Measurements from ENCODE around the gene COBL. TPM values are rescaled to one million over a fixed set of nuclear protein-coding genes. Genes with fewer than 3 reads are reported as not detected.

Gene COBL
- total RNA-seq, 2 donors from 2014 or later: not detected

DNA sequence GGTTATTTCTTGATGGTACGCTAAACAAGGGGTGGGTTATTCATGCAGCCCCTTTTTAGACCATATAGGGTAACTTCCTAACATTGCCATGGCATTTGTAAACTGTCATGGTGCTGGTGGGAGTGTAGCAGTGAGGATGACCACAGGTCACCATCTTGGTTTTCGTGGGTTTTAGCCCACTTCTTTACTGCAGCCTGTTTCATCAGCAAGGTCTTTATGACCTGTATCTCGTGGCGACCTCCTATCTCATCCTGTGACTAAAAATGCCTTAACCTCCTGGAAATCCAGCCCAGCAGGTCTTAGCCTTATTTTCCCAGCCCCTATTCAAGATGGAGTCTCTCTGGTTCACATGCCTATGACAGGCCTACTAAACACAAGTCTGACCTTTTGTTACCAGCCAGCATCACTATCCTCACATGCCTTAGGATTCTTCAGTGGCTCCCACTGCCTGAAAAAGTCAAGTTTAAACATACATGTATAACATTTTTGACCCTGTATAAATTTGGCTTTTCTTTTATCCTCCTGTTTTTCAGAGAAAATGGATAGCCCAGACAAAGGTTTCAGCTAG, 13.2 kb upstream of the COBL start:
- Mint-ChIP-seq H3K36me3 (no peaks in the 10 kb centered on the region), H3K27ac (no peak overlapping the region), H3K9me3 (no peaks in the 10 kb centered on the region)
- DNase-seq (ENCODE audit: low spot score in 2 of 2) (no peak), ATAC-seq (no peak)

DNA sequence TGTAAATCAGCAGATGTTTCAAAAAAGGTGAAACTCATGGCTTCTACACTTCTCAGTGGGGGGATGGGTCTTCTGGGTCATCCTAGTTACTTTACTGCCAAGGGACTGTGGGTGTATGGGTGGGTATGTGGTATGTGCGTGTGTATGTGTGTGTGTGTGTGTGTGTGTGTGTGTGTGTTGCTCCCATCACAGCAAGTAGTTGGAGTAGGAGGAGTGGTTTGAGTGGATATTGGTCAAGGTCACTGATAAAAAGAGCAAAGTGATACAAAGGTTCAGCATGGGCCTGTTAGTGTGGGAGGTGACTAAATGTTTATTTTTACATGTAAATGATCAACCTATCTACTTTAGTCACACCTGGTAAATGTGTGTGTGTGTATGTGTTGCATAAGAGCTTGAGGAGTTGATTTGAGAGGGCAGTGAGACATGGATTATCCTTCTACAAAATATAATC, 11.8 kb upstream of the COBL start:
- no peak for ATAC-seq
- no peak overlapping the region for H3K27ac Mint-ChIP-seq
- no peak for DNase-seq (ENCODE audit: low spot score in 2 of 2)
- H3K9me3 Mint-ChIP-seq: no peaks in the 10 kb centered on the region
- no peaks in the 10 kb centered on the region for H3K36me3 Mint-ChIP-seq

DNA sequence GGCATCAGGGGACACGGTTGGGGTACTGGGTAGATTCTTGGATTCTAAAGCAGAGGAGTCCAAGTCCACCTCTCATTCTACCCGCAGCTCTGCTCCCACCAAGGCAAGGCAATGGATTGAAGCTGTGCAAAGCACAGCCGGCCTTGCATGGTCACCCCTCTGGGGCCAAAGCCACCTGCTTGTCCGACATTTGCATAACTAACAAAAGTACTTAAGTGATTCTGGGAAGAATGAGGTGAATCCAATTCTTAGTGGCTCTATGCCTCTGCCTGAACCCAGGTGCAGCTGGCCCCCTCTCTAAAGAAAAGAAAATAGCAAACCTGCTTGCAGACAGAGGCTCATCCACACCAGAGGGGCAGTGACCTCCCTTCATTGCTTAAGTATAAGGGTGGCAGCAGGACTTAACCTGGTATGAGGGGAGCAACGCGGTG, 10.7 kb upstream of the COBL start:
- ATAC-seq: no peak
- Mint-ChIP-seq H3K27ac (no peak overlapping the region), H3K9me3 (no peaks in the 10 kb centered on the region), H3K36me3 (no peaks in the 10 kb centered on the region)
- no peak for DNase-seq (ENCODE audit: low spot score in 2 of 2)

DNA sequence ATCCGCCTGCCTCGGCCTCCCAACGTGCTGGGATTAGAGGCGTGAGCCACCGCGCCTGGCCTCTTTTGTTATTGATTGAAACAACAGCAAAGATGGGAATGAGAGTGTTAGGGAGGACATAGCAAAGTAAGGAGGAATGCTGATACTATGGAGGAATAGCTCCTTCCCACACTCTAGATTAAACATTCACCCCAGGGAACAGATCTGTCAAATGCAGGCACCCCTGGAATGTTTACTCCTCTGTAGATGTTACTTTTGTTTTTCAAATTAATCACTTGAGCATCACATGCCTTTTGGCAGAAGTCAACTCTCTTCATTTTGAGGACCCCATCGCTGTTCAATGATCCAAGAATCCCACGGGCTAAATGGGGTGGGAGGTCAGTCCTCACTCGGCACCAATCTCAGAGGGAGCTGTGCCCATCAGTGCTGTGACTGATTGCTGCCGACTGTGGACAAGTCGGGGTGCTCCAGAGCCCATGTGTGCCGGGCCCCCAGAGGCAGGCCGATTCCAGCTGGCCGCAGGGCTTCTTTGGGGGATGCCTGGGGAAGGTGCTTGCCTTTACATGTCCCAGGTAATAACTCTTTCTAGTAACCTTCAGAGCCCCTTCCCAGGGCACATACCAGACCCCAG, 10.2 kb upstream of the COBL start:
- no peak overlapping the region for H3K27ac Mint-ChIP-seq

DNA sequence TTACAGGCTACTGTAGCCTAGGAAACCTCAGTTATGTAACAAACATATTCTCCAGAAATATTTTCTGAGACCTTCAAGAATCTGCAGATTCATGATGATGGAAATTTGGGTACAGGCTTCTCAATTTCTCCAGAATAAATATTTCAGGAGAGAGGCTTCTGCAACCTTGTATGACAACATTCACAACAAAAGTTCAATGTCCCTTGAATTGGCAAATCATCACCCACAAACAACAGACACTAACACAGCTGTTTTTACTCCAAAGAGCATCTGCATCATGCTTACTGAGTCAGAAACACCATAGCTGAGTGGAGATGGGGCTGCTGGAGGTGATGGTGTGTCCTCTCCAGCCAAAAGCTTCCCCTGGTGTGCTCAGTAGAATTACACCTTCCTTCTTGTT, 9.3 kb upstream of the COBL start:
- DNase-seq (ENCODE audit: low spot score in 2 of 2): no peak
- no peak overlapping the region for H3K27ac Mint-ChIP-seq
- no peaks in the 10 kb centered on the region for H3K9me3 Mint-ChIP-seq
- ATAC-seq: no peak
- H3K36me3 Mint-ChIP-seq: no peaks in the 10 kb centered on the region

More for the DNA sequence above, 10.2 kb upstream of the COBL start:
- ATAC-seq (no peak), DNase-seq (ENCODE audit: low spot score in 2 of 2) (no peak)
- H3K9me3 Mint-ChIP-seq: no peaks in the 10 kb centered on the region
- H3K36me3 Mint-ChIP-seq: no peaks in the 10 kb centered on the region

DNA sequence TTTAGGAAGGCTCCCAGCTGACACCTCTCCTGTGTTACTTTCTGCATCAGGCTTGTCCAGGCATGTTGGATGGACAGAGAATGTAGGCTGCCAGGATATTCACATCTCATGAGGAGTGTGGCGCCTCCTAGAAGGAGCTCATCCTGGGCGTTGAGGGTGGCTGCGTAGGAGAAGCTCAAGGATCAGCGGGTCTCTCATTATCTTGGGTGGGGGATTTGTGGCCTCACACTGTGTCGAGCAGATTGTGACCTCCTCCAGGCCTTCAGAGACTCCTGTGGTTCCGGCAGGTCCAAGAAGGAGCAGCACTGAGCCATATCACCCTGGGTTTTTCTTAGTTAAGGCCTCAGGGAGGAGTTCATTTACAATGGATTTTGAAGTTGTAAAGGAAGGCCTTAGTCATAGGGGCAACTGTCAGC, 8.7 kb upstream of the COBL start:
- ATAC-seq: no peak
- DNase-seq (ENCODE audit: low spot score in 2 of 2): no peak
- Mint-ChIP-seq H3K36me3 (no peaks in the 10 kb centered on the region), H3K27ac (no peak overlapping the region), H3K9me3 (no peaks in the 10 kb centered on the region)

DNA sequence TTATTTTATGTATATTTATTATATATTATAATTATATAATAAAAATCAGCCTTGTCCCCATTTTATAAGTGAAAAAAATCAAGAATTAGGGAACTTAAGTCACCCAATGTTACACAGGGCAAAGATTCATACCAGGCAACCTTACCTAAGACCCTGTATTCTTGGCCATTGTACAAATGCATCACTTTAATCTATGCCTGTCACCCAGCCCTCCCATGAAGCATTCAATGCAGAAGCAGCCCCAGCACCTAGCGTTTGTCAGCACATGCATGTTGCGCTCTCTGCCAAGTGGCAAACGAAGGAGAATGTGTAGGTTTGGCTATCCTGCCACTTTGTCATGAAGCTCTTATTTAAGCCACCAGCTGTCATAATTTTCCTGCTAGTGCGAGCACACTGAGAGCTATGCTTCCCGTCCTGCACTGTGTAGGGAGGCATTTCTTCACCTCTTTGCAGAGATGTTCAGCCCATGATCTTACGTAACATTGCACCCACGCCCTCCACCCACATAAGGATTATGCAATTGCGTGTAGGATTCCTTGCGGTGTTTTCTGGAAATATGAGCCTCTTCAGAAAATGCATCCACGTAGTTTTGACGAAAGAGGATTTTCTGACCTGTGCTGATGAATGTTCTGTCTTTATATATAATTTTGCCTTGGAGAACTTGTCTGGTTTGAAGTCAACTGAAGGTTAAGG, 7.7 kb upstream of the COBL start:
- ATAC-seq: no peak
- H3K9me3 Mint-ChIP-seq: no peaks in the 10 kb centered on the region
- H3K27ac Mint-ChIP-seq: no peak overlapping the region
- H3K36me3 Mint-ChIP-seq: no peaks in the 10 kb centered on the region
- DNase-seq (ENCODE audit: low spot score in 2 of 2): no peak

DNA sequence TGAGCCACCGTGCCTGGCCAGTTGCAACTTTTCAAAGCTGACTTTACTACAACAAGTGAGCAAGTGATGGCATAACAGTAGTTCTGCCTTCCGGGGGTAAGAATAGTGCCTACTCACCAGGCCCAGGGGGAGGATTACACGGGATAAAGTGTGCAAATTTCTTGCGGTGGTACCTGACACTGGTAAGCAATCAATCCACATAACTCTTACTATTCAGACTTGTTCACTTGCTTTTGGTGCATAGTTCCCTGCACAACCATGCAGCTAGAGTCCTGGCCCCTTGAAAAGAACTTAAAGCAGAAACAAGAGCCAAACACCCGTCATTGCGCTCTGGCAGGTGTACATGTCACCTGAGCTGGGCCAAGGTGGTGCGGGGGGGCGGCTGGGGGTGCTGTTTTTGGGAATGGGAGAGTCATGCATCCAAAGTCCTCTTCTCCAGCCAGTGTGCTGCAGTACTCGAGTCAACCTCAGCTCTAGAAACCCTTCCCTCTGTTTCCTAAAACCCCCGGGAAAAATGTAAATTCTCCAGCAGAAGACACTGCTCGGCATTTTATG, 5.4 kb upstream of the COBL start:
- H3K9me3 Mint-ChIP-seq: no peaks in the 10 kb centered on the region
- no peak for DNase-seq (ENCODE audit: low spot score in 2 of 2)
- no peak for ATAC-seq
- peaks cover 0 to 5% of the 10 kb centered on the region in 2 donors for H3K36me3 Mint-ChIP-seq
- no peak overlapping the region for H3K27ac Mint-ChIP-seq

DNA sequence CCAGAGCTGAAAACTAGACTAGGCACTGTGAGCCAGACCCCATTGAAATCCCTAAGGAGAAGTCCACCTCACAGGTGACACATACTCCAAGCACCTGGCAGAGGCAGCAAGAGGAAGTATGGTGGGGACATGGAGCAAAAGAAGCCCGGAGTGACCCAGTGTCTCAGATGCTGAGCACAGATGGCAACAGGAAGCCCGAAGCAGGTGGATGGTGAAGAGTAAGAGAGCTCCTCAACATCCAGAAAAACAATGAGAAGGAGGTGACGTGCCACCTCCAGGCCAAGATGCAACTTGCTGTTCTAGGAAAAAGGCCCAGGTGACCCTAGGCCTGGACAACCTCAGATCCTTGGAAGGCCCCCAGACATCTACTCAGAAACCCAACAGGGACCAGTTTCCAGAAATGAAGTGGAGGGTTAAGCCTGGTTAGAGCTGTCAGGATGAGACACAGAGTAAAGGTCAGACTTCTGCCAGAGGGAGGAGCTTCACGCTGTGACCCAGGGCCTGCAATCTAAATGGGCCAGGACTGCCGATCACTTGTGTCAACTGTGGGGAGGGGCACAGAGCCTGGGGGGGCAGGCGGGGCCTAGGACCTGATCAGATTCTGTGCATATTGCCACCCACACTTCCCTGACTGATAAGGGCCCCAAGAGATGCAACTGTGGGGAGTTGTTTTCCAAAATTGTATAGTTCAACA, 2.4 kb upstream of the COBL start:
- Mint-ChIP-seq H3K36me3 (peaks cover 0 to 5% of the 10 kb centered on the region in 2 donors), H3K9me3 (no peaks in the 10 kb centered on the region)

DNA sequence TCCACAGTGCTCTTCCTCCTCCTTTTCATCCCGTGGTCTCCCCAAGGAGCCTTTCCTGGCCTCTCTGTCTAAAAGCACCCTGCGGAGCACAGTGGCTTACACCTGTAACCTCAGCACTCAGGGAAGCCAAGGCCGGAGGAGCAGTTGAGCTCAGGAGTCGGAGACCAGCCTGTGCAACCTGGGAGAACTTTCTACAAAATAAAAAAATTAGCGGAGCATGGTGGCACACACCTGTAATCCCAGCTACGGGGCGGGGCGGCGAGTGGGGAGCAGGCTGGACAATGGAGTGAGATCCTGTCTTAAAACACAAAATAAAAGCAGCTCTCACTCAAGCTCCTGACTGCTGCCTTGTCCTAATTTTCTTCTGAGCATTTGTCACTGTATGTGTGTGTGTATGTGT, 1.4 kb upstream of the COBL start:
- no peak for DNase-seq (ENCODE audit: low spot score in 2 of 2)
- H3K27ac Mint-ChIP-seq: no peak overlapping the region

More for the DNA sequence above, 2.4 kb upstream of the COBL start:
- ATAC-seq (no peak), DNase-seq (ENCODE audit: low spot score in 2 of 2) (no peak)
- H3K27ac Mint-ChIP-seq: no peak overlapping the region

DNA sequence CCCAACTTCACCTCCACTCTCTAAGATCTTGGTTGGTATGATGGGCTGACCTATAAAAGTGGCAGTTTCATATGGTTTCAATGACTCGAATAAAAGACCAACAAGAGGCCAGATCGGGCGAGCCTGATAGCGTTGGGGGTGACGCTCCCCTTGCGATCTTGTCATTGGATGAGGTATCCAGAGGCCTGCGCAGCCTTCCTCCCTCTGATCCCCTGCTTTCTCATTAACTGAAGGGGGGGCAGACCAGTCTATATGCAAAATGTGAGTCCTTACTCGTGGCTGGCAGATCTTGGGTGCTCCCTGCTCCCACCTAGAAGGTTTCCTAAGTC, 937 bp upstream of the COBL start:
- no peak for ATAC-seq
- H3K9me3 Mint-ChIP-seq: no peaks in the 10 kb centered on the region
- no peak for DNase-seq (ENCODE audit: low spot score in 2 of 2)

More for the DNA sequence above, 1.4 kb upstream of the COBL start:
- Mint-ChIP-seq H3K36me3 (peaks cover 0 to 5% of the 10 kb centered on the region in 2 donors), H3K9me3 (no peaks in the 10 kb centered on the region)
- ATAC-seq: no peak

DNA sequence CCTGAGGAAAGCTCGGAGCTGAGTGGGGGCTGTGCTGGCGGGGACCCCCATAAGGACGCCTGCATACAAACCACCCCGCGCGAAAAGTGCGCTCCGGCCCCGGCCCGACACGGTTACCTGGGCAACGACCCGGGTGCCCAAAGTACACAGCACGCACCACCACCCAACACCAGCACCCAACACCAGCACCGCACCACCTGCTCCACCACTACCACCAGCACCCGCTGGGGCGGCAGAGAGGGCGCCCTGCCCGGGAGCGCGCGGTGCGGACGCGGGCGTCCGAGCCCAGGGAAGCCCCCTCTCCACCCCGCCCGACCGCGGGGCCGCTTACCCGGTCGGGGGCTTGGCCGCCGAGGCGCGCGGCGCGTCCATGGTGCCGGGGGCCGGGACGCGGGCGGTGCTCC, 345 bp downstream of the COBL start:
- DNase-seq (ENCODE audit: low spot score in 2 of 2) (peak in 1 of 2 donors; percentile 19), ATAC-seq (peak; percentile 37 to 72)
- no peaks in the 10 kb centered on the region for H3K9me3 Mint-ChIP-seq
- H3K36me3 Mint-ChIP-seq: peaks cover 0 to 5% of the 10 kb centered on the region in 2 donors
- no peak overlapping the region for H3K27ac Mint-ChIP-seq

More for the DNA sequence above, 937 bp upstream of the COBL start:
- peaks cover 0 to 5% of the 10 kb centered on the region in 2 donors for H3K36me3 Mint-ChIP-seq
- H3K27ac Mint-ChIP-seq: no peak overlapping the region

DNA sequence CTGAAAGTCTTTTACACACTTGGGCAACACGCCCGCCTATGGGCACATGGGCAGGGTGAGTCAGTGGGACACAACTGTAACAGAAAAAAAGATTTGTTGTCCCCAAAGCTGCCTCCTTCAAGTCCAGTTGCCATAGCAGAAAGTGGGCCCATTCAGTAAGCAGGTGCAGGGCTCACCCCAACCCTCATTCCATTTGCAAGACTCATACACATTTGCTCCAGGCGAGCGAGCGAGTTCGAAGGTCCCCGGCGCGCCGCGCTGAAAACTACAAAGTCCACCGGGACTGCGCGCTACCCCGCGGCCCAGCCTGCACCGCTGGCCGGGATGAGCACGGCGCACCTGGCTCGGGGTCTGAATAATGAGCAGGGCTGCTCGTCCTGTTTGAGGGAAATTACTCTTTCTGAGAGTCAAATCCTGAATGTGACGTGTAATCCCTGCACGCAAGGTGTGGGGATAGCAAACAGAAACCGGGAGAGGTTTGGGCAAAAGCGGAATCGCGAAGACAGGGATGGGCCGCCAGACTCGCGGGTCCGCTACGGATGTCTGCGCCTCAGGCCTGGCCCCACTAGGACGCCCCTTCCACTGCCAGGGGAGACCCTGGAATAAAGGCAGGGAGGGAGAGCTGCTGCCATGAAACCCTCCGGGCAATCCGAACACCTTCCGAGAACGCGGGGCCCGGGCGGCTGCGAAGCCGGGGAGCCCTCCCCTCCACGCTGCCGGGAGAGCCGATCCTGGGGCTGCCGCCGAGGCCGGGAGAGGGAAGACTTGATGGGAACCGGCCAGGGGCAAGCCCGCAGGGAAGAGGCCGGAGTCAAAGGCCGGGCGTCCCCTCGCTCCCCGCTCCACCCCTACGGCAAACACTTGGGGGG, 982 bp downstream of the COBL start:
- Mint-ChIP-seq H3K9me3 (no peaks in the 10 kb centered on the region), H3K27ac (no peak overlapping the region), H3K36me3 (peaks cover 0 to 5% of the 10 kb centered on the region in 2 donors)
- no peak for DNase-seq (ENCODE audit: low spot score in 2 of 2)
- ATAC-seq: peak; percentile 20 to 39

DNA sequence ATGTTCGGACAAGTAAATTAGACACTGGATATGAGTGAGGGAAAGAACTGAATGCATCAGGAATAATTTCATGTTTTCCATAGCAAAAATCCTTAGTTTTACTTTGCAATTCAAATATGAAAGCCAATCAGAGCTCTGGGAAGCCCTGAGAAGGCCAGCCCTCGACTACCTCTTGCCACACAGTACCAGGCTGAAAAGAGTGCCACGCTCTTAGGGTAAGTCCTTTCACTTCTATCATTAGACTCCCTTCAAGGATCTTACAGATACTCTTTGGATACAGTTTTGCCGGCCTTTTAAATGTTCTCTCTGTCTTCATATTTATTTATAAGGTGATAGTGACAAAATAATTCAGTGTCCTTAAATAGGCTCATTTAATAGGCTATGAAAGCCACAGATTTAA, 1.9 kb downstream of the COBL start:
- Mint-ChIP-seq H3K36me3 (peaks cover 0 to 5% of the 10 kb centered on the region in 2 donors), H3K27ac (no peak overlapping the region), H3K9me3 (no peaks in the 10 kb centered on the region)
- DNase-seq (ENCODE audit: low spot score in 2 of 2): no peak
- no peak for ATAC-seq

DNA sequence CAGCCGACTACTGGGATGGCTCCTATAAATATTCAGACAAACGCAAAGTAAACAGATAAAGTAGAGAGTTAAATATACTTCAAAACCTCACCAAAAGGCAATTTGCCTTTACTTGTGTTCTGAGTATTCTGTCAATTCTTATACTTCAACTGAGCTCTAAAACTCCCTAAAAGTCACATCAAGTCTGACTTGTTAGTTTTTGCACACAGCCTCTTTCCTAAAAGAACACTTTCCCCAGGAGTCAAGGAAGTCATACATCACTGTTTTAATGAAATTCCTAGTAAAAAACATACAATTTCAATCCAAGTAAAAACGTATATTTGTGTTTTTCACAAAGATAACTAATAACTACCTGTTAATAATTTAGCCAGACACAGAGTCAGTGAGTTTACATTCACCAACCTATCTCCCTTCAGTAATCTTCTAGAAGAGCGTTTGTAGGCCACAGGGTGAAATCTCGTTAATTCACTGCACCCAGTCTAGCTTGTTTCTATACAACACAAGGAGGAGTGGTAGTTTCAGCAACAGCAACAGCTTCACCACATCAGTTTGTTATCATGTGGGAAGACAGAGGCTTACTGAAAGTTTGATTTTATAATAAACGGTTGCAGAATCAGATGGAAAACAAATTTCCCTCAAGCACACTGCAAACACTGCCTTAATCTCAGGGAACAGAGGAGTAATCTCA, 2.7 kb downstream of the COBL start:
- H3K27ac Mint-ChIP-seq: no peak overlapping the region
- H3K9me3 Mint-ChIP-seq: no peaks in the 10 kb centered on the region
- no peak for ATAC-seq
- no peak for DNase-seq (ENCODE audit: low spot score in 2 of 2)
- peaks cover 0 to 5% of the 10 kb centered on the region in 2 donors for H3K36me3 Mint-ChIP-seq
